ENCODE measurements around the gene MEN1. TPM values are rescaled to one million over a fixed set of nuclear protein-coding genes. Genes with fewer than 3 reads are reported as not detected.

The MEN1 gene
- total and polyA plus RNA-seq, 2 of the 13 experiments (the other 11 are each of a cell fraction or from before 2014, with no cell fraction given) = 20.5 to 27.3 TPM

- no peak for TF ChIP-seq KIAA2018 (CRISPR knock-in tag; IDR thresholded peaks at IDR 0.05; ENCODE audit: borderline replicate concordance)
- TF ChIP-seq ZNF160 (CRISPR knock-in tag; IDR thresholded peaks at IDR 0.05) = no peak
- peak; percentile 77; the same call in 1 of the 2 replicates for TF ChIP-seq ZC3H13 (CRISPR knock-in tag; IDR thresholded peaks at IDR 0.05)
- TF ChIP-seq HOXA9 (CRISPR knock-in tag; IDR thresholded peaks at IDR 0.05; ENCODE audit: borderline replicate concordance) = no peak
- no peak for TF ChIP-seq ZNF891 (CRISPR knock-in tag; IDR thresholded peaks at IDR 0.05)
- TF ChIP-seq SKI (IDR thresholded peaks at IDR 0.05; ENCODE audit: partially characterized antibody) = peak; percentile 16
- 0 out of 2 replicates have a peak, but pooled peaks have one; percentile 15 for TF ChIP-seq STAT6 (CRISPR knock-in tag; IDR thresholded peaks at IDR 0.05; ENCODE audit: borderline replicate concordance)
- TF ChIP-seq ZIK1 (CRISPR knock-in tag; IDR thresholded peaks at IDR 0.05; ENCODE audit: borderline replicate concordance, low read depth) = 0 out of 2 replicates have a peak, but pooled peaks have one; percentile 35
- no peak for TF ChIP-seq PHF5A (CRISPR knock-in tag; IDR thresholded peaks at IDR 0.05; ENCODE audit: low read depth, unreplicated experiment)
- peak; percentile 66; the same call in 1 of the 2 replicates for TF ChIP-seq ZBTB43 (CRISPR knock-in tag; conservative IDR thresholded peaks at IDR 0.05)
- TF ChIP-seq ZNF230 (CRISPR knock-in tag; IDR thresholded peaks at IDR 0.05) = no peak
- TF ChIP-seq PBX3 (CRISPR knock-in tag; IDR thresholded peaks at IDR 0.05; ENCODE audit: borderline replicate concordance) = no peak
- 0 out of 2 replicates have a peak, but pooled peaks have one; percentile 7 for TF ChIP-seq MAX (IDR thresholded peaks at IDR 0.05)
- TF ChIP-seq SRY (CRISPR knock-in tag; IDR thresholded peaks at IDR 0.05) = no peak
- 0 out of 2 replicates have a peak, but pooled peaks have one; percentile 32 for TF ChIP-seq ELF3 (CRISPR knock-in tag; IDR thresholded peaks at IDR 0.05)
Measured at GRCh38 chr11:64803158-64803845, 7.0 kb downstream of the MEN1 start, which contains the start of gene MAP4K2 (continued).

Data from HepG2 (cell line).